Measurements from ENCODE around the gene AKAP13. TPM values are rescaled to one million over a fixed set of nuclear protein-coding genes. Genes with fewer than 3 reads are reported as not detected.

AKAP13 gene
- total and polyA plus RNA-seq, 3 donors from 2014 or later, result 79.5 to 207 (median 187) TPM

DNA sequence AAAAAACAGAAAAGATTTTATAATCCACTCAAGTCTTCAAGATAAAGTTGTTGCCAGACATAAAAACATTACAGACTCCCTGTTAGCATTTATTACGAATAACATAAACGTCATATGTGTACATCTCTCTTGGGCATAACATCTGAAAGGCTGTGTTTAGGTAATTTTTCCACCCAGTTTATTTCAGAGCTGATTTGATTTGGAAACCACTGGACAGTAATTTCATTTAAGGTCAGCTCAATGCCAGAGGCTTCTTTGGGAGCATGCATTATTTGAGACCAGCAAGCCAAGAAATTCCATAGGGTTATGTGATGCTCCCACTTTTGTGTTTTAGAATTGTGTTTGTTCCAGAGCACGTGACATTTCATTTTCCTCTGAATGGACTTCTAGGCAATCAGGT lies 196.0 kb downstream of the AKAP13 start:
- no peaks in the 10 kb centered on the region for H3K27me3 ChIP-seq
- TF ChIP-seq, protein P1, sequence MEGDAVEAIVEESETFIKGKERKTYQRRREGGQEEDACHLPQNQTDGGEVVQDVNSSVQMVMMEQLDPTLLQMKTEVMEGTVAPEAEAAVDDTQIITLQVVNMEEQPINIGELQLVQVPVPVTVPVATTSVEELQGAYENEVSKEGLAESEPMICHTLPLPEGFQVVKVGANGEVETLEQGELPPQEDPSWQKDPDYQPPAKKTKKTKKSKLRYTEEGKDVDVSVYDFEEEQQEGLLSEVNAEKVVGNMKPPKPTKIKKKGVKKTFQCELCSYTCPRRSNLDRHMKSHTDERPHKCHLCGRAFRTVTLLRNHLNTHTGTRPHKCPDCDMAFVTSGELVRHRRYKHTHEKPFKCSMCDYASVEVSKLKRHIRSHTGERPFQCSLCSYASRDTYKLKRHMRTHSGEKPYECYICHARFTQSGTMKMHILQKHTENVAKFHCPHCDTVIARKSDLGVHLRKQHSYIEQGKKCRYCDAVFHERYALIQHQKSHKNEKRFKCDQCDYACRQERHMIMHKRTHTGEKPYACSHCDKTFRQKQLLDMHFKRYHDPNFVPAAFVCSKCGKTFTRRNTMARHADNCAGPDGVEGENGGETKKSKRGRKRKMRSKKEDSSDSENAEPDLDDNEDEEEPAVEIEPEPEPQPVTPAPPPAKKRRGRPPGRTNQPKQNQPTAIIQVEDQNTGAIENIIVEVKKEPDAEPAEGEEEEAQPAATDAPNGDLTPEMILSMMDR (IDR thresholded peaks at IDR 0.05), result no peak
- TF ChIP-seq POLR2A (IDR thresholded peaks at IDR 0.05), result no peak
- no peak overlapping the region for H3K4me3 ChIP-seq
- intact Hi-C loops (cut with DNase I; ENCODE audit: low total_unique reads), result no loop called here
- peak overlapping the region in 1 of 2 donors; percentile 69 for H3K27ac ChIP-seq
- DNase-seq, result no peak
- no peaks in the 10 kb centered on the region for H3K9me3 ChIP-seq
- H3K4me1 ChIP-seq, result peaks cover 23% of the 10 kb centered on the region
- WGBS, 2 donors, result 70 to 72% methylated on average over 3 of the region's 3 CpGs
- H3K36me3 ChIP-seq (ENCODE audit: low read depth, missing control alignments), result no peaks in the 10 kb centered on the region

DNA sequence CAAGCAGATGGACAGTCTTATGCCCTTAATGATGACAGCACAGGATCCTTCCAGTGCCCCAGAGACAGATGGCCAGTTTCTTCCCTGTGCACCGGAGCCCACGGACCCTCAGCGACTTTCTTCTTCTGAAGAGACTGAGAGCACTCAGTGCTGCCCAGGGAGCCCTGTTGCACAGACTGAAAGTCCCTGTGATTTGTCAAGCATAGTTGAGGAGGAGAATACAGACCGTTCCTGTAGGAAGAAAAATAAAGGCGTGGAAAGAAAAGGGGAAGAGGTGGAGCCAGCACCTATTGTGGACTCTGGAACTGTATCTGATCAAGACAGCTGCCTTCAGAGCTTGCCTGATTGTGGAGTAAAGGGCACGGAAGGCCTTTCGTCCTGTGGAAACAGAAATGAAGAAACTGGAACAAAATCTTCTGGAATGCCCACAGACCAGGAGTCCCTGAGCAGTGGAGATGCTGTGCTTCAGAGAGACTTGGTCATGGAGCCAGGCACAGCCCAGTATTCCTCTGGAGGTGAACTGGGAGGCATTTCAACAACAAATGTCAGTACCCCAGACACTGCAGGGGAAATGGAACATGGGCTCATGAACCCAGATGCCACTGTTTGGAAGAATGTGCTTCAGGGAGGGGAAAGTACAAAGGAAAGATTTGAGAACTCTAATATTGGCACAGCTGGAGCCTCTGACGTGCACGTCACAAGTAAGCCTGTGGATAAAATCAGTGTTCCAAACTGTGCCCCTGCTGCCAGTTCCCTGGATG lies 198.7 kb downstream of the AKAP13 start:
- TF ChIP-seq POLR2A (IDR thresholded peaks at IDR 0.05), result no peak
- TF ChIP-seq, protein P1 (IDR thresholded peaks at IDR 0.05), result no peak
- intact Hi-C loops (cut with DNase I; ENCODE audit: low total_unique reads), result no loop called here
- peaks cover 35% of the 10 kb centered on the region for H3K4me1 ChIP-seq
- no peaks in the 10 kb centered on the region for H3K36me3 ChIP-seq (ENCODE audit: low read depth, missing control alignments)
- H3K9me3 ChIP-seq, result no peaks in the 10 kb centered on the region
- no peak overlapping the region for H3K4me3 ChIP-seq
- WGBS, 2 donors, result 49 to 59% methylated on average over 9 of the region's 9 CpGs
- no peaks in the 10 kb centered on the region for H3K27me3 ChIP-seq
- peak overlapping the region; percentile 79 to 82 for H3K27ac ChIP-seq
- no peak for DNase-seq

DNA sequence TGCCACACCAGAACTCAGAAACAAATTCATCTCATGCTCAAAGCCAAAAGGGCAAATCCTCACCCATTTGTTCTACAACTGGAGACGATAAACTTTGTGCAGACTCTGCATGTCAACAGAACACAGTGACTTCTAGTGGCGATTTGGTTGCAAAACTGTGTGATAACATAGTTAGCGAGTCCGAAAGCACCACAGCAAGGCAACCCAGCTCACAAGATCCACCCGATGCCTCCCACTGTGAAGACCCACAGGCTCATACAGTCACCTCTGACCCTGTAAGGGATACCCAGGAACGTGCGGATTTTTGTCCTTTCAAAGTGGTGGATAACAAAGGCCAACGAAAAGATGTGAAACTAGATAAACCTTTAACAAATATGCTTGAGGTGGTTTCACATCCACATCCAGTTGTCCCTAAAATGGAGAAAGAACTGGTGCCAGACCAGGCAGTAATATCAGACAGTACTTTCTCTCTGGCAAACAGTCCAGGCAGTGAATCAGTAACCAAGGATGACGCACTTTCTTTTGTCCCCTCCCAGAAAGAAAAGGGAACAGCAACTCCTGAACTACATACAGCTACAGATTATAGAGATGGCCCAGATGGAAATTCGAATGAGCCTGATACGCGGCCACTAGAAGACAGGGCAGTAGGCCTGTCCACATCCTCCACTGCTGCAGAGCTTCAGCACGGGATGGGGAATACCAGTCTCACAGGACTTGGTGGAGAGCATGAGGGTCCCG lies 199.7 kb downstream of the AKAP13 start:
- Histone ChIP-seq H3K9me3 (no peaks in the 10 kb centered on the region), H3K27ac (peak overlapping the region; percentile 79 to 82), H3K4me3 (no peak overlapping the region), H3K27me3 (no peaks in the 10 kb centered on the region), H3K36me3 (ENCODE audit: low read depth, missing control alignments) (no peaks in the 10 kb centered on the region), H3K4me1 (peaks cover 35% of the 10 kb centered on the region)
- WGBS, 2 donors, result 40% methylated on average over 14 of the region's 14 CpGs
- peak; percentile 56 for DNase-seq
- intact Hi-C loops (cut with DNase I; ENCODE audit: low total_unique reads), result no loop called here
- TF ChIP-seq, protein P1 (IDR thresholded peaks at IDR 0.05), result no peak
- no peak for TF ChIP-seq POLR2A (IDR thresholded peaks at IDR 0.05)

DNA sequence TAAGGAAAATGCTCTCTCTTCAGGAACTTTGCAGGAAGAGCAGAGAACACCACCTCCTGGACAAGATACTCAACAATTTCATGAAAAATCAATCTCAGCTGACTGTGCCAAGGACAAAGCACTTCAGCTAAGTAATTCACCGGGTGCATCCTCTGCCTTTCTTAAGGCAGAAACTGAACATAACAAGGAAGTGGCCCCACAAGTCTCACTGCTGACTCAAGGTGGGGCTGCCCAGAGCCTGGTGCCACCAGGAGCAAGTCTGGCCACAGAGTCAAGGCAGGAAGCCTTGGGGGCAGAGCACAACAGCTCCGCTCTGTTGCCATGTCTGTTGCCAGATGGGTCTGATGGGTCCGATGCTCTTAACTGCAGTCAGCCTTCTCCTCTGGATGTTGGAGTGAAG lies 200.5 kb downstream of the AKAP13 start:
- Histone ChIP-seq H3K4me3 (no peak overlapping the region), H3K4me1 (peaks cover 35% of the 10 kb centered on the region), H3K36me3 (ENCODE audit: low read depth, missing control alignments) (no peaks in the 10 kb centered on the region), H3K27ac (peak overlapping the region; percentile 79 to 82), H3K27me3 (no peaks in the 10 kb centered on the region), H3K9me3 (no peaks in the 10 kb centered on the region)
- 34 to 47% methylated on average over 3 of the region's 3 CpGs for WGBS, 2 donors
- no peak for DNase-seq
- intact Hi-C loops (cut with DNase I; ENCODE audit: low total_unique reads), result no loop called here
- TF ChIP-seq, protein P1 (IDR thresholded peaks at IDR 0.05), result peak in 1 of 3 experiments; percentile 11
- no peak for TF ChIP-seq POLR2A (IDR thresholded peaks at IDR 0.05)

All from testis (tissue), 3 donors.